Amygdala (tissue), 56 donors: ENCODE results near the gene PHACTR3.

Experiments used
- DNase-seq, 56 donors: peaks; one replicate each; lab custom pipeline; 2025; lab: John Stamatoyannopoulos, UW

The PHACTR3 gene

DNA sequence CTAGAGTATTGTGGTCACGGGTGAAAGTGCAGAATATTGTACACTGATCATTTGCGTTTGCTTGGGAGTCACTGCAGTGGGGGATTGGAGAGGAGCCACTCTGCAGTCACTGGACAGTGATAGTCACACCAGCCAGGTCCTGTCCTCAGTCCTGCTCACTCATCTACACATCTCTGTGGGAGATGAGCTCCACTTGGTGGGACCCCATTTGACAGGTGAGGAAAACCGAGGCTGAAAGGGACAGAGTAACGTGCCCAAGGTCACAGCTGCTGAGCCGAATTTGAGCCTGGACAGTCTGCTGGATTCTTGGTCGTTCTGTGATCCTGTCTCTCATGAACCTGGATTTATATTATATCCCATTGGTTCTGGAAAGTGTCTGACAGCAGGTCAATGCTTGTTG lies 17.7 kb upstream of the PHACTR3 start:
- DNase-seq, result no peak

DNA sequence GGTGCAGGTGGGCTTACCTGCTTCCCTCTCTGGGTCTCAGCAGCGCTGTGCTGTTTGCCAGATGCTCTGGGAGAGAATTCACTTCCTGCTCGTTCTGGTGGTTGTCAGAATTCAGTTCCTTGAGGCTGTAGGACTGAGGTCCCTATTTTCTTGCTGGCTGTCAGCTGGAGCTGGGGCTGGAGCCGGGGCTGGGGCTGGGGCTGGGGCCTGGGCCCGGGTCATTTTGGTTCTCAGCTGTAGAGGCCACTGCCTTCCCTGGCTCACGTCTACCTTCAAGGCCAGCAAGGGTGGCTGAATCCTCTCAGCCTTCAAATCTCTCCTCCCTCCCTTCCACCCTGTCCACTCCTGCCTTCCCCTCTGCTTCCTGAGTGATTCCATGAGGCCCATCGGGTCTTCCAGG lies 16.8 kb upstream of the PHACTR3 start:
- no peak for DNase-seq

DNA sequence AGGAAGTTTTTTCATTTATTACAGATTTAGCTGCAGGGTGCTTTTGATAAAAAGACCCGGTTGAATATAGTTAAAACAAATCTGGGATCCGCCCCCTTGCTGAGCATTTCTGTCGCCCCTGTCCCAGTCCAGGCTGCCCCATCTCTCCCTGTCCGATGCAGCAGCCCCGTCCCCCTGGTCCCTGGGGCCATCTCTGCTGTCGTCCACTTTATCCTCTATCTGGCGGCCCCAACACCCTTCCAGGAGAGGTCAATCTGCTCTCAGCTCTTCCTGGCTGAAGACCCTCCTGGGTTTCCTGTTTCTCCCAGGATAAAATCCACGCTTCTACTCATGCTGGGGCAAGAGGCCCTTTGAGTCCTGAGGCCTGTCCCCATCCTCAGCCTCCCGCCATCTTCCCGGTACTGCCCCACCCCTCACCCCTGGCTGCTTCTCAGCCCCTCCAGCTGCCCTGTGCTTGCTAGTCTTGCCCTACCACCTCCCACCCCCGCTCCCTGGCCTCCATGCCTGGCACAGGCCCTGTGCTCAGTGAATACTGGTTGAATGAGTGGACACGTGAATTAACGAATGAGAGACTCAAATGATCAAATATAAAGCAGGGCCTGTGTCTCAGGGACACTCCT lies 16.0 kb upstream of the PHACTR3 start:
- DNase-seq, result peak in 4 of 56 donors; percentile 30 to 51 (median 46)

DNA sequence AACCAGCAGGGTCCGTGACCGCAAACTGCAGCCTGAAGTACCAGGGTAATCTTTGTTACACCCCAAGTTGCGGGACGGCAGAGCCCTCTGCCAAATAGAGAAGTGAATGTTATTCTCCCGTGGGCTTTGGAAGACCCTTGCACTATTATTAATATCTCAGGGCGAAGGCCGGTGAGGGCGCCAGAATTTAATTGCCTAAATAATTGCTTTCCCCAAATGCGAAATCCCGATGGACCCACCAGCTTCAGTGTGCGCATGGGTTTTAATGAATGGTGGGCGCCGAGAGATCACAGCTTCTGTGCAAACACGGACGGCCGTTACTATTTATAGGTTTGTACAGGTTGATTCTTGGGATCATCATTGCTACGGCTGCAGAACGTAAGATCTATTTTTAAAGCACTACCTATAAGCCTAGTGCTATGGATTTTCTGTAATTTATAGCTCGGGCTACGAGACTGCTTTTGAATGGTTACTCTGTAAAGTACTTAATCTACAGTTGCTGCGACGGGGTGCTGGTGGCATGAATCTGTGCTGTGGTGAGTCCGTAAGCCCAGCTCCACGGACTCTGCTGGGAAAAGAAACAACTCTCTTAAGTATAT lies 15.2 kb upstream of the PHACTR3 start:
- DNase-seq, result no peak

DNA sequence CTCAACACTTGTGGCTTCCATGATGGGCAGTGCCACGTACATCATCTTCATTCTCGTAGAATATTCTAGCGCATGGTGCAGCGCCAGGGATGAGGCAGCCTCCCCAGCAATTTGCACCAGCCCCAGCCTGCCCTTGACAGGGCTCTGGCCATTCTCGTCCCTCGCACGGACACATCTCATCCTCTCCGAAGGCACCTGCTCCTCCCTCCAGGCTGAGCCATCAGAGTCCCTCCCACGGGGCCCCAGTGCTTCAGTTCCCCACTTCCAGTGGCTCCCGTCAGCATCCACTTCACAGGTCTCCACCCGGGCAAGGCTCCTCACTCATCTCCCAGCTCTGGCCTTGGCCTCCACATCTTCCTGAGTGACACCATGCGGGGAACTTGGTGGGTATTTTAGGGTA lies 13.3 kb upstream of the PHACTR3 start:
- no peak for DNase-seq

DNA sequence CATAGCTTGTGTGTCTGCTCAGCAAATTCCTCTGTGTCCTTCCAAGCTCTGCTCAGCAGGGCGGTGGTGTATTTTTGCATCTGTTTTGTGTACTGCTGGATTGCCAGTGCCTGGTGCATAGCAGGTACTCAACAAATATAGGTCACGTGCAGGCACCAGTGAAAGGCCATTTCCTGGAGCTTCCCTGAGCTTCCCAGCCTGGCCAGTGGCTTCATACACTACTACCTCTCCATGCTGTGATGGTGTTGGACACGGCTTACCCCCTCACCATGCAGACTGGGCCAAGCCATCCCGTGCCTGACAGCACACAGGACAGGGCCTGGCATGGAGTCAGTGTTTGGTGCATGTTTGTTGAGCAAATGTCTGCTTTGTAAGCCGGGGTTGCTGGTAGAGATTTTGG lies 7.7 kb upstream of the PHACTR3 start:
- no peak for DNase-seq

DNA sequence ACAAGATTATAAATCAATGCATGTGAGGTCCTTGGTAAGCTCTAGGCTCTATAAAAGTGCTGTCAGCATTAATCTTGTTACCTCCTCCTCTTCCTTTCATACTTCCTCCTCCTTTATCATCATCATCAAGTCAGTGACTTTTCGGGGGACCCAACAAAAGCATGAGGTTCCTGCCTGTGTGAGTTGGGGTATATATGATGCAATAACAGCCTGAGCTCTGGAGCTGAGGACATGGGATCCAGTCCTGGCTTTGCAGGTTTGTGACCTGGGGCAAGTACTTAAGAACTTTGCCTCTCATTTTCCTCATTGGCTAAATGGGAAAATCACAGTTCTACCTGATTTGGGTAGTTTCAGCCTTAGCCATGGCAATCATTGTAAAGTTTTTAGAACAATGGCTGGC lies 7.1 kb upstream of the PHACTR3 start:
- no peak for DNase-seq

DNA sequence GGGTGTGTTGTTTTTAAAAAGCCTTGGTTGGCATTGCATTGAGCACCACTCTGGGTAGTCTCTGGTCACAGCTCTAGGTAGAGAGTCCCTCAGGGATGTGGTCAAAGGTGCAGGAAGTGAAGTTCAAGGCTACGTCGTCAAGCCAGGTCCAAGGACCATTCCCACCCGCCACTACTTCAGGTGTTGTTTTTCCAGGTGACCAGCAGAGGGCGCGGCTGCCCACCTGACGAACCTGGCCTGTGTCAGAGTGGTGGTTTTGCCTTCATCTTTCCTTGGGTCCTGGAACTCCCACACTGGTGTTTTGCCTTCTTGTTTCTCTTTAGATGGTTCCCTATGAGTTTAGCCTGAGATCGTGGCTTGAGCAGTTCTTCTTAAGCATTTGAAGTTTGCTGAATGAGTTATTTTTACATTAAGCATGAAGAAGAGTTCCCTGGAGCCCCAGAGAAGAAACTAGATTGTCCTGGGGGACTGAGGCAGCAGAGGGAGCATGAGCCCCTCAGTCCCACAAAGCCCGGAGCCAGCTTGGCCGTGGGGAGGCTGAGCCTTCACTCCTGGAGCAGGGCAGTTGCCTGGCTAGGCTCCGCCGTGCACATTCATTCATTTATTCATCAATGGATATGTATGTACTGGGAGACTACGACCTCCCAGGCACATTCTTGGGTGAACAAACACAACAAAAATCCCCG lies 5.6 kb upstream of the PHACTR3 start:
- peak in 27 of 56 donors; percentile 24 to 74 (median 41) for DNase-seq

DNA sequence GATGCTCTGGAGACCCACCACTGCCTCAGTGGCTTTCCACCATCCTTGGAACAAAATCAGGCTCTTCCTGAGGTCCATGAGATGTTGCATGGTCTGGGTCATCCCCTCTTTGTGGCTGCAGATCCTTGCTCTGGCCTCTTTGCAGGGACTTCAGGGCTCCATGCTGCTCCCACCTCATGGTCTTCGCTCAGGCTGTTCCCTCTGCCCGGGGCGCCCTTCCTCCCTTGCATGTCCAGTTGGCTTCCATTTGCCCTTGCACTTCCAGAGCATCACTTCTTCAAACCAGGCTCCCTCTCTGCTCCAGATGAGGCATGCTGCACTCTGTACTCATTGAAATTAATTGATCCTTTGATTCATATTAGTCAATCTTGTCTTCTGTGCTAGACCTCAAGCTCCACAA lies 4.4 kb upstream of the PHACTR3 start:
- no peak for DNase-seq

DNA sequence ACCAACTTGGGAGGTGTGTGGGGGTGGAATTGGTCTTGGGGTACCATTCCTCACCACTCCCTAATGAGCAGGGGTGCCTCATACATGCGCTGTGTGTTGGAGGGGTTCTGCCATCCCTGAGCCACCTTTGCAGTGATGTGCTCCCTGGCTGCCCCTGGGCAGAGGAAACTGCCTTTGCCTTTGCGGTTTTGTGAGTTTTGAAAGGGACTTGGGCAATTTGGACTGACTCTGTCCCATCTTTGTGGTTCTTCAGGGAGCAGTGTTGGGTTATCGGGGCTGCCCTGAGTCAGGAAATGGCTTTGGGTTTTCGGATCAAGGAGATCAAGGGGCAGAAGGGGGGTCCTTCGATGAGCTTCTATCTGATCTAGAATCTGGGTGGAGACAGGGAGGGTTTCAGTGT lies 3.9 kb upstream of the PHACTR3 start:
- no peak for DNase-seq

DNA sequence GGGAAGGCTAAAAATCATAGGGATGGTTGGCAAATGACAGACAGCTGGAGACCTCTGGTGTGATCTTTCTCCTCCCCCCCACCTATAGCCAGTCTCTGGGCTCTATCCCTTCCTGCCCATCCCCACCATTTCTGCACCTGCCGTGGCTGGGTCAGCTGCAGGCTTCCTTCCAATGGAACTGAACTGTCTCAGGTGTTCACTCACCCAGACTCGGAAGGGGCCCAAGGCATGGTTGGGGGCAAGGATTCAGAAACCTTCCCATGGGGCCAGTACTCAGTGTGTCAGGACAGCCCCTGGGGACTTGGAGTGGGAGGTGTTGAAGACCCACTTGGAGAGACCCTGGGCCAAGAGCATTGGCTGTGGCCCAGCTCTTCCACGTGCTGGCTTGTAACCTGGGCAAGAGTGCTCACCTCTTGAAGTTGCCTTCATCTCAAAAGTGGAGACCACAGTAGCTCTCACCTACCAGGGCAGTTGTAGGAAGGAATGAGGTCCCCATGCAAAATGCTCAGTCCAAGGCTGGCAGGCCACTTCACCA lies 1.7 kb upstream of the PHACTR3 start:
- DNase-seq, result no peak

DNA sequence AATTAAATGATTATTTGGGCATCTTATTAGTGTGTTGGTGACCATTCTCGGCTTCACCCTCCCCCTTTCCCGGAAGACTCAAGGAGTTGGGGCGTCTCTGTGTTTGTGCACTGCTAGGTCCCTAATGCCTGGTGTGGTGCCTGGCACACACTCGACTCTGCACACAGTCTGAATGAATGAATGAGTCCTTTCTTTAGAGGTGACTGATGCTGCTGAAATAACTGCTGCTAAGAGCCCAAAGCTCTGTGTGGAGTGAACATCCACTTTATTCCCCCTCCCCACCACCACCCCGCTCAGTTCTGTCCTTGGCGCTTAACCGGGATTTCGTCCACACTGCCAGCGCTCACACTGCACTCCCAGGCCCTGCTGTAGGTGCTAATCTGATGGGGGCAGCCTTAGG lies 1.2 kb upstream of the PHACTR3 start:
- DNase-seq, result peak in 22 of 56 donors; percentile 22 to 65 (median 48)

DNA sequence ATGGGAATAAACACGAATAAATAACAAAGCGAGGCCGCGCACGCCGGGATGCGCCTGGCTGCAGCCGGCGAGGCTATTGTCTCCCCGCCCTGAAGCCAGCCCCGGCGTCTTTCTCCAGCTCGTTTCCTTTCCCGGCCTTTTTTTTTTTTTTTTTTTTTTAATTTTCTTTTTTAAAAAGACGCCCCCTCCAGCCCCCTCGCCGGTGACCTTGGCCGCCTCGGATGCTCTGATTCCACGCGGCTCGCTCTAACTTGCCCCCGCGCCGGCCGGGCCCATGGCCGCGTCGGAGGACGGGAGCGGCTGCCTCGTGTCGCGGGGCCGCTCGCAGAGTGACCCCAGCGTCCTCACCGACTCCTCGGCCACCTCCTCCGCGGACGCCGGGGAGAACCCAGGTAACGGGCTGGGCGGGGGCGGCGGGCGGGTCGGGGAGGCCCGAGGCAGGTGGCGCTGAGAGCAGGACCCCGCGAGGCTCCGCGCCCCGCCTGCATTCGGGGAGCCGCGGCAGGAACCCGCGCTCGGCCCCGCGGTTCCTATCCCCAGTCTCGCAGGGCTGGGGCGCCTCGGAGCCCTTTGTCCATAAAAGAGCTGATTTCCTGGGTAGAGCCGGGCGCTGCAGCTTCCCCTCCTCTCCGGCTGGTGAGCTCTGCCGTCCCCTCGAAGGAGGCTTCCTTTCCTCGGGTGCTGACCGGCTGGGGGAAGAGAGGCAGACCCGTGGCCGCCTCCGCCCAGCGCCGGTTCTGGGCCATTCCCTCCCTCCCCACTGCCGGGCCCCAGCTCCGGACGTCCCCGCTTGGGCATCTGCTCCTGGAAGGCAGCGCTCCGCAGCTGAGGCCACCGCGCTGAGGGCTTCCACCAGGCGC lies 631 bp downstream of the PHACTR3 start:
- DNase-seq, result peak in 16 of 56 donors; percentile 23 to 75 (median 57)

DNA sequence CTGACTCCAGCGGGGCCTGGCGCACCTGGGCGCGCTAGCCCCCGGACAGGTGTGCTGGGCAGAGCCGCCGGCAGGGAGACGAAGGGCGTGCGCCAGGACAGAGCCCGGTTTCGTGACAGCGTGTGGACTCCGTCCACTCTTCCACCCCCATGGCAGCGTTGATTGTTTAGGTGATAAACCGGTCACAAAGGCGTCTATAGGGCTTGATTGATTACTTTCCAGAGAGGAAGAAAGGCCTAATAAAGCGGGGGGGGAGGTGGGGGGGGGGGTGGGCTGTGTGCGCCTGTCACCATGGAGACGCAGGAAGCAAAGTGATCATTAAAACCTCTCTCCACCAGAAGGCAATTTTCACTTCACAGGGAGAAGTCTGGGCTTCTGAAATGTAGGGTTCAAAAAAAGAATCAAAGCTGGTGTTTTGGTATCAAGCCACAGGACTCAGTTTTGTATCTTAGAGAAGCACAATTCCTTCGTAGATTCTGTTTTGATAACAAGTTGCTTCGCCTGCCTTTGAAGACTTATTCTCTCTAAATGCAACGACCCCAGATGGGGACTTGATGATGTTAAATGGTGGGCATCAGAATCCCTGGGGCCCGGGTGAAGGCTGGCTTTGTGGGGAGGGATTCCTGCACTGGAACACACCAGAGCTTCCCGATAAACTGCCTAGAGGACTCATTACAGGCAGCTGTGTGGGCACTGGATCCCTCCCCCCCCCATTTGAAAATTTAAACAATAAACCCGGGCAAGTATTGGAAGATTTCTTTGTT lies 1.4 kb downstream of the PHACTR3 start:
- peak in 12 of 56 donors; percentile 26 to 75 (median 38) for DNase-seq

DNA sequence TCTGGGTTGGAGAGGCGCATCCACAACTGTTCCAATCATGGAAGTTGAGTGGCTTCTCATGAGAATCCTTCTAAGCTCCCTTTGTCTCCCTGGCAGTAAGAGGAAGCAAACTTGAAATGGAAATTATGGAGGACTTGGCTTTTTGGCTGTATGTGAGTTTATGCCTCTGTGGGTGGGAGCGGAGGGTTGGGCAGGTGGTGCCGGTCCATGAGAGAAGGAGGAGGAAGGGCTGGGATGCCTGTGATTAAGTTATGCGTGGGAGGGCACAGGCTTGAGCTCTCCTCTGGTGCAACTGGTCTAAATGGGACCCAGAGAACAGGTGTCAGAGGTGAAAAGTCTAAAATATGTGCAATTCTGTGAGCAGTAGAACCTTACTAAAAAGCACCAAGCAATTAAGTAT lies 2.2 kb downstream of the PHACTR3 start:
- peak in 5 of 56 donors; percentile 27 to 42 (median 33) for DNase-seq

DNA sequence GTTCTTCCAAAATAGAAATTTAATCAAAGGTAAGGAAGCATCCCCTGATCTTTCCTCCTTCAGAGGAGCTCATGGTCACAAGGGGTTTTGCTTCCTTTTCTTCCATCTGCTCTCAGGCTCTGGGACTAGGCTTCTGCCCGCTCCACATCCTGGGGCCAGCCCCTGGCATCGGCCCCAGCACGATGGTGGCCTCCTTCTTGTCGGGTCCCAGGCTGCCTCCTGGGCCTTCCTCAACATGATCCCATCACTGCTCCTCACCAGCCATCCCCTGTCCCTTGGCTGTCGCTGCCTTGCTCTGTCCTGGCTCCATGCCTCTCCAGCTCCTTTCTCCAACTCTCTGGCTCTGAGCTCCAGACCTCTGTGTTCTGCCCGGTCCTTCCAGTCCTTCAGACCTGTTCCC lies 4.1 kb downstream of the PHACTR3 start:
- no peak for DNase-seq

DNA sequence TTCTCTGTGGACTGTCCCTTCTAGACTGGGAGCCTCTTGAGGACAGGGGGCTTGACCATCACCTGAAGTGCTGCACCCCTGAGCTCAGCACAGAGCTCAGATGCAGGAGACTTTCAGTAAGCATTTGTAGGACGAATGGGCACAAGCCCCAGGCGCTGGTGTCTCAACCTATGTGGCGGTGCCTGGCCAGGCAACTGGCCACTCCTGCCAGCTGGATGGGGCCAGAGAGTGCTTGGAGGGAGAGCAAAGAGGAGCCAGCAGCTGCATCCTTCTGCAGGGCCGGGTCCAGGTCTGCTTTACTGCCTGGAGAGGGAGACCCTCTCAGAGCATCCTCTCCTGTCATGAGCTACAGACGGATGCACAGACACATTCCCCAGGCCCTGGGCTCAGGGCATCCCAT lies 4.5 kb downstream of the PHACTR3 start:
- no peak for DNase-seq

DNA sequence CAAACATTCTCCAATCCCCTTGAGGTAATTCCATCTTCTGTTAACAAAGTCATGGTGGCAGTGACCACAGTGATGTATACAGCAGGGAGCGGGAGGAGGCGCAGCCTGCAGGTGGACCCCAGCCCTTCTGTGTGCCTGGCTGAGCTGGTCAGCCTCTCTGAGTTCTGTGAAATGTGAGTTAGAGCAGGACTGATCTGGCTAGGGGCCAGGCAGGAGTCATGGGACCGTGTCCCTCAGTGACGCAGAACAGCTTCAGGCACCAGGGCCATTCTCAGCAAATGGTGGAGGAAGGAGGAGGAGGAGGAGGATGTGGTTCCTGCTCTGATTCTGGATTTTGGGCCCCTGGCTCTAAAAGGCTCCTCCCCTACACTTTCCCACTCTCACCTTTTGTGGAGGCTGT lies 6.9 kb downstream of the PHACTR3 start:
- DNase-seq, result peak in 9 of 56 donors; percentile 33 to 60 (median 42)

DNA sequence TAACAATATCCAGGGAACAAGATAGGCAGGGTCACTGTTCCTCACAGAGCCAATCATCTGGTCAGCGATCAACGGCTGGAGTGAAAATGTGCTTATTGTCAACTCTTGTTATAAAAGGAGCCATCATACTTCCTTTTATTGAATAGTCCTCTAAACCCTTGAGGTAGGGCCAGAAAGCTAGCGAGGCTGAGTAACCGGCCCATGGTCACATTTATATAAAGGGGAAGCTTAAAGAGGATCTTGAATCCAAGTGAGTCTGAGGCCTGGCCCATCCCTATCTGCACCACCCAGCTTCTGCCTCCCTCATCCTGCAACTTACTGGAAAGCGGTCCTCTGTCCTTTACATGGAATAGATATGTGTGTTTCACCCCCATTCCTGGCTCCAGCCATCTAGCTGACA lies 9.5 kb downstream of the PHACTR3 start:
- no peak for DNase-seq

DNA sequence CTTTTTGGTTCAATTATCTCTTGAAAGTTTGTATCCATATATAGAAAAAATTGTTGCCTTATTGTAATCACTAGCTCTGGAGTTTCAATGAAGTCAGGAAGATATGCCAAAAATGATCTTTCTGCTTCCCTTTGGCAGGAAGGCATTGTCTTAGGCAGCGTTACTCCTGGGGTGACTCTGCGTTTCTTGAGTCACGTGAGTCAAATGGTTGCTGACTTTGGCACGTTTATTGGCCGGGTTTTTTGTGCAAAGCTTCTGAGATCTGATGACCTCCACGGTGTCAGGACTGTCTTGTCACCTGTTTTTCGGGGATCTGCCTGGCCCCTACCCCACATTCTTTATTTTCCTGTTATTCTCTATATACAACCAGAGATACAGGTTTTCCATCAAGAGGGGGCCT lies 10.4 kb downstream of the PHACTR3 start:
- no peak for DNase-seq
